Fibroblast of lung (primary cell): ENCODE results near the gene TMEM132C. TPM values are rescaled to one million over a fixed set of nuclear protein-coding genes. Genes with fewer than 3 reads are reported as not detected.

Source experiments
- DNase-seq, 2 donors: peaks; one replicate each; pipeline versions ENCODE4 v3.0.0 to v3.0.0-alpha.2; 2010; ENCODE audit warnings: low read depth in 2 of 2
- H2AFZ ChIP-seq: 2 replicates; pipeline ENCODE4 v1.5.1; 2012; ENCODE audit warnings: low read length, control low read depth, inconsistent platforms
- H3K27ac ChIP-seq: 2 replicates; pipeline ENCODE4 v1.5.1; 2011; ENCODE audit warnings: low read length, control low read depth; ENCODE audit not compliant: insufficient read depth
- H3K27me3 ChIP-seq: 2 replicates; pipeline ENCODE4 v1.5.1; 2011; ENCODE audit warnings: mild to moderate bottlenecking, low read length; ENCODE audit not compliant: control insufficient read depth, insufficient read depth
- H3K36me3 ChIP-seq: 2 replicates; pipeline ENCODE4 v1.5.1; 2011; ENCODE audit warnings: low read length; ENCODE audit not compliant: control insufficient read depth, insufficient read depth
- H3K4me1 ChIP-seq: 2 replicates; pipeline ENCODE4 v1.5.1; 2011; ENCODE audit warnings: low read length; ENCODE audit not compliant: control insufficient read depth, insufficient read depth; ENCODE audit errors: extremely low read depth
- H3K4me2 ChIP-seq: 2 replicates; pipeline ENCODE4 v1.5.1; 2011; ENCODE audit warnings: low read length, control low read depth; ENCODE audit not compliant: insufficient read depth; ENCODE audit errors: extremely low read depth
- H3K4me3 ChIP-seq, 4 experiments: fragments of 200-600 bp in 1 of 4; sonication (generic) in 1 of 4; replicated peaks in 1 of 4; 2 replicates each; pipeline ENCODE4 v1.5.1; 2011 to 2016; ENCODE audit warnings: low read length in 4 of 4, low read depth in 3 of 4, mild to moderate bottlenecking in 3 of 4, control low read depth in 2 of 4, inconsistent platforms in 1 of 4, mixed read lengths in 1 of 4; ENCODE audit not compliant: insufficient read depth in 1 of 4; ENCODE audit errors: control extremely low read depth in 1 of 4
- H3K79me2 ChIP-seq: 2 replicates; pipeline ENCODE4 v1.5.1; 2012; ENCODE audit warnings: mild to moderate bottlenecking, low read length, inconsistent platforms; ENCODE audit not compliant: control insufficient read depth, insufficient read depth
- H3K9ac ChIP-seq: 2 replicates; pipeline ENCODE4 v1.5.1; 2011; ENCODE audit warnings: mild to moderate bottlenecking, low read length, control low read depth; ENCODE audit not compliant: insufficient read depth
- H3K9me3 ChIP-seq: 2 replicates; pipeline ENCODE4 v1.5.1; 2012; ENCODE audit warnings: low read depth, low read length; ENCODE audit not compliant: control insufficient read depth, insufficient read depth
- H4K20me1 ChIP-seq: 2 replicates; pipeline ENCODE4 v1.5.1; 2011; ENCODE audit warnings: low read length; ENCODE audit not compliant: control insufficient read depth, insufficient read depth; ENCODE audit errors: extremely low read depth
- CTCF ChIP-seq, 2 donors: IDR thresholded peaks in 1 of 2; conservative IDR thresholded peaks in 1 of 2; 1 replicate in 1 of 2; 2 replicates in 1 of 2; pipeline ENCODE4 v1.5.1; 2011 to 2012; ENCODE audit warnings: low read length in 2 of 2, control low read depth in 1 of 2, inconsistent platforms in 1 of 2, low read depth in 1 of 2, mild to moderate bottlenecking in 1 of 2
- EZH2 ChIP-seq: IDR thresholded peaks from 2 replicates; pipeline ENCODE4 v1.5.1; 2012; ENCODE audit warnings: low read length, control low read depth, mild to moderate bottlenecking; ENCODE audit errors: missing control alignments
- polyA plus RNA-seq, 2 donors: library from polyadenylated mRNA; depleted of rRNA in 1 of 2; stranded (reverse) in 1 of 2; unstranded in 1 of 2; fragments of >200 nt; gene quantifications; 2 replicates each; pipeline ENCODE4 v1.2.1, GENCODE V29; 2011 to 2012; ENCODE audit warnings: missing spikeins in 1 of 2
- total RNA-seq: library from RNA; depleted of rRNA; stranded (reverse); fragments of >200 nt; gene quantifications from 2 replicates; pipeline ENCODE4 v1.2.1, GENCODE V29; 2014

TMEM132C gene
- total and polyA plus RNA-seq, 2 donors (not counting 1 experiment from before 2014, with no cell fraction given), result not detected

- Histone ChIP-seq H2AFZ (no peak overlapping the region), H3K4me2 (no peak overlapping the region), H3K4me1 (no peaks in the 10 kb centered on the region), H3K27ac (no peak overlapping the region), H3K9ac (no peak overlapping the region), H3K4me3 (no peak overlapping the region), H3K36me3 (no peaks in the 10 kb centered on the region), H3K79me2 (no peaks in the 10 kb centered on the region), H3K27me3 (no peaks in the 10 kb centered on the region), H4K20me1 (no peaks in the 10 kb centered on the region), H3K9me3 (no peaks in the 10 kb centered on the region)
- no peak for DNase-seq
- TF ChIP-seq EZH2 (no peak), CTCF (conservative IDR thresholded peaks at IDR 0.05 in 1 of 2, IDR thresholded peaks at IDR 0.05 in 1 of 2; ENCODE audit: low read depth in 1 of 2, low read length in 2 of 2) (no peak)
Measured at GRCh38 chr12:128612150-128612850, 345.3 kb downstream of the TMEM132C start.

GRCh38 chr12:128613837-128614590 lies 347.0 kb downstream of the TMEM132C start:
- TF ChIP-seq EZH2, result no peak
- TF ChIP-seq CTCF (conservative IDR thresholded peaks at IDR 0.05 in 1 of 2, IDR thresholded peaks at IDR 0.05 in 1 of 2; ENCODE audit: low read depth in 1 of 2, low read length in 2 of 2), result no peak
- Histone ChIP-seq H4K20me1 (no peaks in the 10 kb centered on the region), H3K4me2 (no peak overlapping the region), H3K27ac (no peak overlapping the region), H3K9ac (no peak overlapping the region), H3K36me3 (no peaks in the 10 kb centered on the region), H3K79me2 (no peaks in the 10 kb centered on the region), H3K9me3 (no peaks in the 10 kb centered on the region), H3K4me1 (no peaks in the 10 kb centered on the region), H3K27me3 (no peaks in the 10 kb centered on the region), H2AFZ (no peak overlapping the region), H3K4me3 (no peak overlapping the region)
- peak in 1 of 2 donors; percentile 5 for DNase-seq

- H3K9me3 ChIP-seq, result no peaks in the 10 kb centered on the region
- no peak overlapping the region for H3K4me2 ChIP-seq
- H3K9ac ChIP-seq, result no peak overlapping the region
- H3K79me2 ChIP-seq, result no peaks in the 10 kb centered on the region
- H4K20me1 ChIP-seq, result no peaks in the 10 kb centered on the region
- H3K4me1 ChIP-seq, result no peaks in the 10 kb centered on the region
- H3K27ac ChIP-seq, result no peak overlapping the region
- no peak for DNase-seq
- H3K27me3 ChIP-seq, result no peaks in the 10 kb centered on the region
- TF ChIP-seq CTCF (conservative IDR thresholded peaks at IDR 0.05 in 1 of 2, IDR thresholded peaks at IDR 0.05 in 1 of 2; ENCODE audit: low read depth in 1 of 2, low read length in 2 of 2) (no peak), EZH2 (no peak)
- no peak overlapping the region for H3K4me3 ChIP-seq
- no peaks in the 10 kb centered on the region for H3K36me3 ChIP-seq
- H2AFZ ChIP-seq, result no peak overlapping the region
Measured at GRCh38 chr12:128617304-128617833, 350.4 kb downstream of the TMEM132C start.
